ENCODE data around the gene FLNC.
A peak's percentile ranks its signal among the peaks of the same experiment; 100 is the strongest.

Gene FLNC

GRCh38 chr7:128831994-128832879 lies 2.0 kb downstream of the FLNC start:
- DNase-seq = no peak

- DNase-seq = no peak
Measured at GRCh38 chr7:128832880-128833147, 2.6 kb downstream of the FLNC start.

DNA sequence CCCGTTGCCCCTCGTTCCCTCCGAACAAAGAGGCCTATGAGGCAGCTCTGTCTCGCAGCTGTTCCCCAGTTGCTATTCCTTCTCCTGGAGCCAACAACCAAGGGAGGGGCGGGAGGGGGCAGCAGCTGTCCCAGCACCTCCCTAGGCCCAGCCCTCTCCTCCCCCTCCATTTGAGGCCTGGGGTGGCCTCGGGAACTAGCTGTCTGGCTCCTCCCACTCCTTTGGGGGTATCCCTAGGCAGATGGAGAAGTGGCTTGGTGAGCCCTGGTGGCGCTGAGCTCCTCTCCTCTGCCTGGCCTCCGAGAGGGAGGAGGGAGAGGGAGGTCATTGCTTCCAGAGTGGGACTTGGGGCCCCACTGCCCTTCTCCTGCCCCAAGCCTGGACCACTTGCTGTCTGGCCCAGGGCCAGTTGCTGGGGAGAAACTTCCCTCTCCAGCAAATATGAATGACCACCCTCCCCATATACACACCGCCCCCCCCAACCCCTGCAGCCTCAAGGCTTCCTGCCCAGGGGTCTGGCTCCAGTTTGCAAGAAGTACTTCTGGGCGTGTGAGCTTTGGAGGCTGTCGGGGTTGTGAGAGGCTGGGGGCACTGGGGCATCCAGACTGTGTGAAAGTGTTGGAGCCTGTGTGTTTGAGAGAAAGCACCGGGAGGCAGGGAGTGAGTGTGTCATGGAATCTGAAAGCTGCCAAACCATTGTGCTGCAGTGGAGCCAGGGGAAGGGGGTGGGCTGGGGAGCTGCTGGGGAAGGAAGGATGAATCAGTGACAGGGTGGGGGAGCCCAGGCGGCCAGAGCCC lies 3.1 kb downstream of the FLNC start:
- no peak for DNase-seq

GRCh38 chr7:128833946-128834325 lies 3.7 kb downstream of the FLNC start:
- no peak for DNase-seq

- DNase-seq = no peak
Measured at GRCh38 chr7:128835231-128835751, 5.1 kb downstream of the FLNC start.

GRCh38 chr7:128835790-128836641 lies 5.8 kb downstream of the FLNC start:
- DNase-seq = no peak

GRCh38 chr7:128836729-128837348 lies 6.6 kb downstream of the FLNC start:
- no peak for DNase-seq

DNA sequence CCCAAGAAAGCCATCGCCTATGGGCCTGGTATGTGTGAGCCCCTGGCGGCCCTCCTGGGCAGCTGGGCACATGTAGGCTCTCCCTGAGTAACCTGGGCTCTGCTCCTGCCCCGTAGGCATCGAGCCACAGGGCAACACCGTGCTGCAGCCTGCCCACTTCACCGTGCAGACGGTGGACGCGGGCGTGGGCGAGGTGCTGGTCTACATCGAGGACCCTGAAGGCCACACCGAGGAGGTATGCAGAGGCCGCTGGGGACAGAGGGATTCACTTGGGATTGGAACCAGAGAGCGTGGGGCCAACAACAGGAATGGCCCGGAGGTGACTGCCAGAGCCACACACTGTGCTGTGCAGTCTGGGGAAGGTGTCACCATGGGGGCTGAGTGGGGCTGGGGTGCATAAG lies 7.3 kb downstream of the FLNC start:
- no peak for DNase-seq

- no peak for DNase-seq
Measured at GRCh38 chr7:128838109-128838779, 8.0 kb downstream of the FLNC start.

DNA sequence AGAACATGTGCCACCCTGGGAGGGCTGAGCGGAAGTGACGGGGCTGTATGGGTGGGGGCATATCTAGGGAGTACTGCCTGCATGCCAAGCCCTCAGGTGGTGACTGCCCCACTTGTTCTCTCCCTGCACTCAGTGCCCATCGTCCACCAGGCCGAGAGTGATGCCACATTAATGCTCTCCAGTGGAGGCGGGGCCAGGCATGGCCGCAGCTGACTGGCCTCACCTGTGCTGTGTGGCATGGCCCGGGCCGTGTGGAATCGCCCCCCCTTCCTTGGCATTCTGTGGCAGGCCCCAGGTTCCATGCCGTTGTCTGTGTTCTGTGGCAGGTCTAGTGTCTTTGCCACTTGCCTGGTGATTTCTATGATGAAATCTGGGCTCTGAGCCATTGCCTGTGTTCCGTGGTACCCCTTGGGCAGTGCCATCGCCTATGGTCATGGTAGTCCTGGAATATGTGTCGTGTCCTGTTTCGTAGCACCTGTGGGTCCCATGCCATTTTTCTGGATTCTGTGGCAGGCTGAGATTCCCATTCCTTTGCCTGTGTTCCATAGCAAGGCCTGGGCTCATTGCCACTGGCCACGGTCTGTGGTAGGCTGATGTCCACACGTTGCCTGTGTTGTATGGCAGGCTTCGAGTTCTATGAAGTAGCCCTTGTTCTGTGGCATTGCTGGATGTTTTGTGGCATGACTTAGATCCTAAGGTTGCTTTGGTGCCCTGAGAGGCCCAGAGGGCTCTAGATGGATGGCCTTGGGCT lies 8.9 kb downstream of the FLNC start:
- no peak for DNase-seq

DNA sequence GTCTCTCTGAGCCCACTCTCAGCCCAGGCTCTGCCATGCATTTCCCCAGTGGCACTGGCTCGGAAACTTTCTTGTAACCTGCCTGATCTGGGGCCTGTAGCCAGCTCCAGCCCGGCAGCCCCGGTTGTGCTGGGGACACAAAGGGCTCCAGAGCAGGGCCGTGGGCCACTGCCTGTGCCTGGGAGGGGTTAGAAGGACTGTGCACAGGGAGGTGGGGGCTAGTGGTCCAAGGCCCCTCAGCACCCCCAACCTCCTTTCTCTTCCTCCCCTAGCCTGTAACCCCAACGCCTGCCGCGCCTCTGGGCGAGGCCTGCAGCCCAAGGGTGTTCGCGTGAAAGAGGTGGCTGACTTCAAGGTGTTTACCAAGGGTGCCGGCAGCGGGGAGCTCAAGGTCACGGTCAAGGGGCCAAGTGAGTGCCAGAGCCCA lies 9.6 kb downstream of the FLNC start:
- no peak for DNase-seq

GRCh38 chr7:128840326-128841170 lies 10.3 kb downstream of the FLNC start:
- DNase-seq = no peak

GRCh38 chr7:128841171-128841690 lies 11.0 kb downstream of the FLNC start:
- peak in 1 of 2 donors; percentile 25 for DNase-seq

- peak; percentile 45 to 51 for DNase-seq
Measured at GRCh38 chr7:128841921-128842673, 11.9 kb downstream of the FLNC start.

GRCh38 chr7:128842674-128843641 lies 12.8 kb downstream of the FLNC start:
- no peak for DNase-seq

DNA sequence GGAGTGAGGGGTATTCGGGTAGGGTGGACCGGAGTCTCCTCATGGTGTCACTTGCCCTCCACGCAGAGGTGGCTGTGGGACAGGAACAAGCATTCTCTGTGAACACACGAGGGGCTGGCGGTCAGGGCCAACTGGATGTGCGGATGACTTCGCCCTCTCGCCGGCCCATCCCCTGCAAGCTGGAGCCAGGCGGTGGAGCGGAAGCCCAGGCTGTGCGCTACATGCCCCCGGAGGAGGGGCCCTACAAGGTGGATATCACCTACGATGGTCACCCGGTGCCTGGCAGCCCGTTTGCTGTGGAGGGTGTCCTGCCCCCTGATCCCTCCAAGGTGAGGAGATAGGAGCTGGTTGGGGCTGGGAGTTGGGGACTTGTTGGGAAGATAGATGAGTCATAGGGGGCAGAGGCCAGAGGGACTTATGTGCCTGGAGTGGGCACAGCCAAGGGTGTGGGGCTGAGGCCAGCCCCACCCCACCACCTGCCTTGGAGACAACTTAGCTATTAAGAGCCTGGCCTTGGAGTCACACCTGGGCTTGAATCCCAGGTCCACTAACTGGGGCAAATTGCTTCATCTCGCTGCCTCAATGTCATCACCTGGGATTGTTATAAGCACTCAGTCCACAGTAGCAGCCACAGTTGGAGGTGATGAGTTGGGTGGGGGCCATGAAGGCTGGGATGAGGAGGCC lies 13.9 kb downstream of the FLNC start:
- DNase-seq = no peak

DNA sequence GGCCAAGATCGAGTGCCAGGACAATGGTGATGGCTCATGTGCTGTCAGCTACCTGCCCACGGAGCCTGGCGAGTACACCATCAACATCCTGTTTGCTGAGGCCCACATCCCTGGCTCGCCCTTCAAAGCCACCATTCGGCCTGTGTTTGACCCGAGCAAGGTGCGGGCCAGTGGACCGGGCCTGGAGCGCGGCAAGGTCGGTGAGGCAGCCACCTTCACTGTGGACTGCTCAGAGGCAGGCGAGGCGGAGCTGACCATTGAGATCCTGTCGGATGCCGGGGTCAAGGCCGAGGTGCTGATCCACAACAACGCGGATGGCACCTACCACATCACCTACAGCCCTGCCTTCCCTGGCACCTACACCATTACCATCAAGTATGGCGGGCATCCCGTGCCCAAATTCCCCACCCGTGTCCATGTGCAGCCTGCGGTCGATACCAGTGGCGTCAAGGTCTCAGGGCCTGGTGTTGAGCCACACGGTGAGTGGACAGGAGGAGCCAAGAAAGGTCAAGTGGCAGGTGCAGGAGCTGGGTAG lies 14.6 kb downstream of the FLNC start:
- DNase-seq = no peak
